Neural cell (in vitro differentiated cells): Measurements from ENCODE around the gene SAMD14.
A peak's percentile ranks its signal among the peaks of the same experiment; 100 is the strongest.

Experiments
- CTCF ChIP-seq: fragments of 450-650 bp; IDR thresholded peaks from 2 replicates; pipeline ENCODE4 v1.5.1; 2014; ENCODE audit warnings: antibody characterized with exemption, mild to moderate bottlenecking, moderate library complexity; ENCODE audit not compliant: poor library complexity, severe bottlenecking
- EP300 ChIP-seq: fragments of 450-650 bp; conservative IDR thresholded peaks from 2 replicates; pipeline ENCODE4 v1.6.1; 2014; ENCODE audit warnings: antibody characterized with exemption, mild to moderate bottlenecking, moderate library complexity; ENCODE audit not compliant: poor library complexity, severe bottlenecking
- EZH2 ChIP-seq: fragments of 200-600, 300-800 bp; shearing (Covaris generic), sonication (generic); IDR thresholded peaks from 2 replicates; pipeline ENCODE4 v1.6.1; 2014; ENCODE audit warnings: antibody characterized with exemption, low read length, borderline replicate concordance, mild to moderate bottlenecking; ENCODE audit not compliant: insufficient read depth, poor library complexity, severe bottlenecking
- MXI1 ChIP-seq: fragments of 450-650 bp; conservative IDR thresholded peaks from 2 replicates; pipeline ENCODE4 v1.6.1; 2014; ENCODE audit warnings: antibody characterized with exemption, mild to moderate bottlenecking; ENCODE audit not compliant: poor library complexity, severe bottlenecking
- POLR2AphosphoS5 ChIP-seq: IDR thresholded peaks from 2 replicates; pipeline ENCODE4 v1.6.1; 2012
- RAD21 ChIP-seq: fragments of 450-650 bp; conservative IDR thresholded peaks from 2 replicates; pipeline ENCODE4 v1.6.1; 2014; ENCODE audit warnings: antibody characterized with exemption, mild to moderate bottlenecking, moderate library complexity
- SMC3 ChIP-seq: fragments of 450-650 bp; conservative IDR thresholded peaks from 2 replicates; pipeline ENCODE4 v1.6.1; 2014; ENCODE audit warnings: antibody characterized with exemption, mild to moderate bottlenecking, moderate library complexity; ENCODE audit not compliant: poor library complexity
- TAF1 ChIP-seq: IDR thresholded peaks from 2 replicates; pipeline ENCODE4 v1.6.1; 2012; ENCODE audit warnings: low read depth
- TF ChIP-seq, protein P1 (sequence below): IDR thresholded peaks from 2 replicates; pipeline ENCODE4 v1.6.1; 2012; ENCODE audit warnings: borderline replicate concordance

GRCh38 chr17:50161023-50161910, 31.3 kb upstream of the SAMD14 start:
- no peak for TF ChIP-seq EZH2
- peak; percentile 100 for TF ChIP-seq CTCF
- TF ChIP-seq SMC3, result peak; percentile 97
- peak; percentile 93 for TF ChIP-seq POLR2AphosphoS5
- TF ChIP-seq, protein P1, sequence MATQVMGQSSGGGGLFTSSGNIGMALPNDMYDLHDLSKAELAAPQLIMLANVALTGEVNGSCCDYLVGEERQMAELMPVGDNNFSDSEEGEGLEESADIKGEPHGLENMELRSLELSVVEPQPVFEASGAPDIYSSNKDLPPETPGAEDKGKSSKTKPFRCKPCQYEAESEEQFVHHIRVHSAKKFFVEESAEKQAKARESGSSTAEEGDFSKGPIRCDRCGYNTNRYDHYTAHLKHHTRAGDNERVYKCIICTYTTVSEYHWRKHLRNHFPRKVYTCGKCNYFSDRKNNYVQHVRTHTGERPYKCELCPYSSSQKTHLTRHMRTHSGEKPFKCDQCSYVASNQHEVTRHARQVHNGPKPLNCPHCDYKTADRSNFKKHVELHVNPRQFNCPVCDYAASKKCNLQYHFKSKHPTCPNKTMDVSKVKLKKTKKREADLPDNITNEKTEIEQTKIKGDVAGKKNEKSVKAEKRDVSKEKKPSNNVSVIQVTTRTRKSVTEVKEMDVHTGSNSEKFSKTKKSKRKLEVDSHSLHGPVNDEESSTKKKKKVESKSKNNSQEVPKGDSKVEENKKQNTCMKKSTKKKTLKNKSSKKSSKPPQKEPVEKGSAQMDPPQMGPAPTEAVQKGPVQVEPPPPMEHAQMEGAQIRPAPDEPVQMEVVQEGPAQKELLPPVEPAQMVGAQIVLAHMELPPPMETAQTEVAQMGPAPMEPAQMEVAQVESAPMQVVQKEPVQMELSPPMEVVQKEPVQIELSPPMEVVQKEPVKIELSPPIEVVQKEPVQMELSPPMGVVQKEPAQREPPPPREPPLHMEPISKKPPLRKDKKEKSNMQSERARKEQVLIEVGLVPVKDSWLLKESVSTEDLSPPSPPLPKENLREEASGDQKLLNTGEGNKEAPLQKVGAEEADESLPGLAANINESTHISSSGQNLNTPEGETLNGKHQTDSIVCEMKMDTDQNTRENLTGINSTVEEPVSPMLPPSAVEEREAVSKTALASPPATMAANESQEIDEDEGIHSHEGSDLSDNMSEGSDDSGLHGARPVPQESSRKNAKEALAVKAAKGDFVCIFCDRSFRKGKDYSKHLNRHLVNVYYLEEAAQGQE, result peak; percentile 72
- peak; percentile 89 for TF ChIP-seq EP300
- TF ChIP-seq TAF1, result peak; percentile 69
- peak; percentile 66 for TF ChIP-seq MXI1
- peak; percentile 87 for TF ChIP-seq RAD21
